ENCODE results near the gene SMYD3. TPM values are rescaled to one million over a fixed set of nuclear protein-coding genes. Genes with fewer than 3 reads are reported as not detected.

The SMYD3 gene
- total RNA-seq, 1 donor from 2014 or later: 80.8 TPM

DNA sequence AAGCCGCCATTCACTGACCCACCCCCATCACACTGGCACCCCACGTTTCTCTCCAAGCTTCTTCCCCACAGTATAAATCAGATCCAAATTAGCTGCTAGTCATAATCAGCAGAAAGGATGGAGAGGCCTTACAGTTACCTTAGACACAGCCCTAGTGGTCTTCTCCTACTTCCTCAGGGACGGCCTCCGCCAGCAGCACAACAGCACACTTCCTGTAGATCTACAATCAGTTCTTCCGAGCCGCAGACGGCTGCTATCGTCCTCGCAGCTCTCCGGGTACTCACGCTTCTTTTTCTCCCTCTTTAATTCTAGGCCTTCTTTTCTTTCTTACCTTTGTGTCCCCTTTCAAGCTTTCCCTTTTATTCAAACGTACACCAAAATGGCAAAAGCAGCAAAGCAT is 313.5 kb downstream of the SMYD3 start:
- Histone ChIP-seq H3K27me3 (ENCODE audit: insufficient read depth, low read length) (no peaks in the 10 kb centered on the region), H3K4me2 (ENCODE audit: low read length) (no peak overlapping the region), H4K20me1 (ENCODE audit: insufficient read depth, low read length) (no peaks in the 10 kb centered on the region), H3K79me2 (ENCODE audit: insufficient read depth, low read length) (no peaks in the 10 kb centered on the region), H2AFZ (ENCODE audit: low read depth, low read length) (no peak overlapping the region), H3K9me3 (ENCODE audit: insufficient read depth, low read depth, low read length) (no peaks in the 10 kb centered on the region), H3K36me3 (ENCODE audit: insufficient read depth, low read length) (no peaks in the 10 kb centered on the region), H3K4me1 (ENCODE audit: insufficient read depth, low read length) (no peaks in the 10 kb centered on the region), H3K27ac (ENCODE audit: low read depth, low read length) (no peak overlapping the region), H3K9ac (ENCODE audit: low read length) (no peak overlapping the region), H3K4me3 (ENCODE audit: insufficient read depth, low read depth, low read length) (no peak overlapping the region)
- Mint-ChIP-seq H3K27me3 (ENCODE audit: low read depth, unreplicated experiment) (no peaks in the 10 kb centered on the region), H3K9me3 (ENCODE audit: unreplicated experiment) (peaks cover 6% of the 10 kb centered on the region), H3K4me1 (ENCODE audit: low read depth, unreplicated experiment) (no peaks in the 10 kb centered on the region), H3K36me3 (ENCODE audit: low read depth, unreplicated experiment) (peaks cover 10% of the 10 kb centered on the region), H3K27ac (ENCODE audit: unreplicated experiment) (no peak overlapping the region), H3K4me3 (ENCODE audit: unreplicated experiment) (no peak overlapping the region)
- FAIRE-seq: no peak
- TF ChIP-seq EZH2 (IDR thresholded peaks at IDR 0.05; ENCODE audit: insufficient read depth, low read length): no peak
- TF ChIP-seq, protein P1, sequence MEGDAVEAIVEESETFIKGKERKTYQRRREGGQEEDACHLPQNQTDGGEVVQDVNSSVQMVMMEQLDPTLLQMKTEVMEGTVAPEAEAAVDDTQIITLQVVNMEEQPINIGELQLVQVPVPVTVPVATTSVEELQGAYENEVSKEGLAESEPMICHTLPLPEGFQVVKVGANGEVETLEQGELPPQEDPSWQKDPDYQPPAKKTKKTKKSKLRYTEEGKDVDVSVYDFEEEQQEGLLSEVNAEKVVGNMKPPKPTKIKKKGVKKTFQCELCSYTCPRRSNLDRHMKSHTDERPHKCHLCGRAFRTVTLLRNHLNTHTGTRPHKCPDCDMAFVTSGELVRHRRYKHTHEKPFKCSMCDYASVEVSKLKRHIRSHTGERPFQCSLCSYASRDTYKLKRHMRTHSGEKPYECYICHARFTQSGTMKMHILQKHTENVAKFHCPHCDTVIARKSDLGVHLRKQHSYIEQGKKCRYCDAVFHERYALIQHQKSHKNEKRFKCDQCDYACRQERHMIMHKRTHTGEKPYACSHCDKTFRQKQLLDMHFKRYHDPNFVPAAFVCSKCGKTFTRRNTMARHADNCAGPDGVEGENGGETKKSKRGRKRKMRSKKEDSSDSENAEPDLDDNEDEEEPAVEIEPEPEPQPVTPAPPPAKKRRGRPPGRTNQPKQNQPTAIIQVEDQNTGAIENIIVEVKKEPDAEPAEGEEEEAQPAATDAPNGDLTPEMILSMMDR (IDR thresholded peaks at IDR 0.05; ENCODE audit: insufficient read depth, low read depth, low read length): no peak
- DNase-seq (ENCODE audit: low read depth): no peak

DNA sequence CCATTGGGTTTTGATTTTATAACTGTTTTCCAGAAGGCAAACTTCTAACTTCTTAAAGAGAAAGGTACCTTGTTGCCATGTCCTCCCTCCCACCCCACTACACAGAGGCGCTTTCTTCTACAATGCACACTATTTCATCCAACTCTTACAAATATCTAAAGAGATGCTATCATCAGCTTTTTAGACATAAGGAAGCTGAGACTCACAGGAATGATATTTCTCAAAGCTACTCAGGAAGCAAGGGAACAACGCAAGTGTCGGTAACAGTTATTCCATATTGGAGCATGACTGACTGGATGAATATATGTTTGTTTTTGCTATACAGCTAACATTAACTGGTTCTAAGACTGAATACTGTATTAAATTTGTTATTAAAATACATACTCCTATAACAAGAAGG is 318.0 kb downstream of the SMYD3 start:
- H3K4me1 Mint-ChIP-seq (ENCODE audit: low read depth, unreplicated experiment): peaks cover 9% of the 10 kb centered on the region

DNA sequence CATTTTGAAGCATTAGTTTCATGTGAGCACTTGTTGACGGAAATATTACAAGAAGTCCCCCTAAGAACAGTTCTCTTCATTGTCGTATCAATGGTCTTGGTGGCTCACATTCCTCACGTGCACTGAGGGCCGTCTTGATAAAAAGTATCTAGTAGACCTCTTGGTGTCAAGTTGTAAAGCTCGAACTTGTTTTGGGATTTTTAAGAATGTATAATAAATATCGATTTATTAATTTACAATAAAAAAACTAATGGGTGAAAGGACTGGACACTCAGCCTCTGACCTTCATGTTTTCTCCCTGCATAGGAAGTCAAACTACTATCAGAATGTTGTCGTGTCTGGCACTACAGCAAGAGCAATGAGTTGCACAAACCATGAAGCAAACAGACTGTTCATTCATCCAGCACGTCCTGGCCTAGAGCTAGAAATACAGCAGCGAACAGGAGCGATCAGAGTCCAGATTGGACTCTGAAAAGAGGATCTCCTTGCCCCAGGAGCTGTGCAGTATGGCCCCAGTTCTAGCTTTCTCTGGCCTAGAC is 319.2 kb downstream of the SMYD3 start:
- peaks cover 4% of the 10 kb centered on the region for H3K9me3 Mint-ChIP-seq (ENCODE audit: unreplicated experiment)
- peaks cover 4% of the 10 kb centered on the region for H3K36me3 Mint-ChIP-seq (ENCODE audit: low read depth, unreplicated experiment)
- FAIRE-seq (no peak), DNase-seq (ENCODE audit: low read depth) (no peak)
- no peak overlapping the region for H3K4me2 ChIP-seq (ENCODE audit: low read length)
- H4K20me1 ChIP-seq (ENCODE audit: insufficient read depth, low read length): no peaks in the 10 kb centered on the region
- H3K4me3 Mint-ChIP-seq (ENCODE audit: unreplicated experiment): no peak overlapping the region
- no peak overlapping the region for H3K27ac ChIP-seq (ENCODE audit: low read depth, low read length)
- H2AFZ ChIP-seq (ENCODE audit: low read depth, low read length): no peak overlapping the region
- no peak overlapping the region for H3K9ac ChIP-seq (ENCODE audit: low read length)
- H3K4me1 ChIP-seq (ENCODE audit: insufficient read depth, low read length): no peaks in the 10 kb centered on the region
- H3K27me3 ChIP-seq (ENCODE audit: insufficient read depth, low read length): no peaks in the 10 kb centered on the region
- H3K27ac Mint-ChIP-seq (ENCODE audit: unreplicated experiment): no peak overlapping the region
- H3K4me1 Mint-ChIP-seq (ENCODE audit: low read depth, unreplicated experiment): peaks cover 9% of the 10 kb centered on the region
- no peaks in the 10 kb centered on the region for H3K36me3 ChIP-seq (ENCODE audit: insufficient read depth, low read length)
- H3K4me3 ChIP-seq (ENCODE audit: insufficient read depth, low read depth, low read length): no peak overlapping the region
- no peaks in the 10 kb centered on the region for H3K79me2 ChIP-seq (ENCODE audit: insufficient read depth, low read length)
- TF ChIP-seq EZH2 (IDR thresholded peaks at IDR 0.05; ENCODE audit: insufficient read depth, low read length): no peak
- TF ChIP-seq, protein P1 (IDR thresholded peaks at IDR 0.05; ENCODE audit: insufficient read depth, low read depth, low read length): no peak
- no peaks in the 10 kb centered on the region for H3K9me3 ChIP-seq (ENCODE audit: insufficient read depth, low read depth, low read length)
- no peaks in the 10 kb centered on the region for H3K27me3 Mint-ChIP-seq (ENCODE audit: low read depth, unreplicated experiment)

More for the DNA sequence above, 318.0 kb downstream of the SMYD3 start:
- Histone ChIP-seq H3K4me3 (ENCODE audit: insufficient read depth, low read depth, low read length) (no peak overlapping the region), H3K9me3 (ENCODE audit: insufficient read depth, low read depth, low read length) (no peaks in the 10 kb centered on the region), H4K20me1 (ENCODE audit: insufficient read depth, low read length) (no peaks in the 10 kb centered on the region), H3K27ac (ENCODE audit: low read depth, low read length) (no peak overlapping the region), H3K9ac (ENCODE audit: low read length) (no peak overlapping the region), H3K79me2 (ENCODE audit: insufficient read depth, low read length) (no peaks in the 10 kb centered on the region), H2AFZ (ENCODE audit: low read depth, low read length) (no peak overlapping the region), H3K27me3 (ENCODE audit: insufficient read depth, low read length) (no peaks in the 10 kb centered on the region), H3K4me1 (ENCODE audit: insufficient read depth, low read length) (no peaks in the 10 kb centered on the region), H3K4me2 (ENCODE audit: low read length) (no peak overlapping the region), H3K36me3 (ENCODE audit: insufficient read depth, low read length) (no peaks in the 10 kb centered on the region)
- no peak overlapping the region for H3K27ac Mint-ChIP-seq (ENCODE audit: unreplicated experiment)
- TF ChIP-seq EZH2 (IDR thresholded peaks at IDR 0.05; ENCODE audit: insufficient read depth, low read length): no peak
- TF ChIP-seq, protein P1 (IDR thresholded peaks at IDR 0.05; ENCODE audit: insufficient read depth, low read depth, low read length): no peak
- peaks cover 9% of the 10 kb centered on the region for H3K9me3 Mint-ChIP-seq (ENCODE audit: unreplicated experiment)
- H3K4me3 Mint-ChIP-seq (ENCODE audit: unreplicated experiment): no peak overlapping the region
- no peaks in the 10 kb centered on the region for H3K27me3 Mint-ChIP-seq (ENCODE audit: low read depth, unreplicated experiment)
- FAIRE-seq (no peak), DNase-seq (ENCODE audit: low read depth) (no peak)
- H3K36me3 Mint-ChIP-seq (ENCODE audit: low read depth, unreplicated experiment): peaks cover 10% of the 10 kb centered on the region

Measured in astrocyte (in vitro differentiated cells and primary cell).